A549 (cell line): ENCODE results near the gene KLK4. TPM values are rescaled to one million over a fixed set of nuclear protein-coding genes. Genes with fewer than 3 reads are reported as not detected.
A peak's percentile ranks its signal among the peaks of the same experiment; 100 is the strongest.

Source experiments
- ATAC-seq, 2 experiments: fragments of 200-7000 bp in 1 of 2; fragments of >200 bp in 1 of 2; cut with Nextera tagmentation in 1 of 2; cut with Tn5 transposase in 1 of 2; 3 replicates each; pipeline versions ENCODE4 v1.8.0 to v1.9.1; 2018 to 2020; ENCODE audit warnings: mild to moderate bottlenecking in 1 of 2, moderate library complexity in 1 of 2
- CTCF ChIA-PET: fragments of 300-600 bp; sonication (Branson Sonifier 250); formaldehyde crosslinking; extraction: SDS; loops from one replicate; lab custom pipeline; 2021; ENCODE audit warnings: antibody characterized with exemption, inconsistent platforms; lab: Yijun Ruan, JAX
- POLR2A ChIA-PET: fragments of 350-600 bp; formaldehyde crosslinking; extraction: SDS; loops from one replicate; lab custom pipeline; 2021; ENCODE audit warnings: antibody characterized with exemption, inconsistent platforms; lab: Yijun Ruan, JAX
- DNase-seq, 2 experiments: peaks; one replicate each; pipeline versions ENCODE4 v3.0.0 to v3.0.0-alpha.2; 2011 to 2016; ENCODE audit warnings: low read depth in 1 of 2, low spot score in 1 of 2
- FAIRE-seq: peaks from 2 replicates; lab custom pipeline; 2011; peaks lifted over from hg19 to GRCh38; lab: Jason Lieb, UNC
- H3K27ac ChIP-seq, 2 experiments: fragments of >200 bp; sonication (Bioruptor Twin); formaldehyde crosslinking; 3 replicates each; pipeline ENCODE4 v1.5.1; 2016 to 2017
- H3K4me1 ChIP-seq: fragments of >200 bp; sonication (Bioruptor Twin); formaldehyde crosslinking; 3 replicates; pipeline ENCODE4 v1.6.1; 2016
- H3K4me2 ChIP-seq: fragments of >200 bp; sonication (Bioruptor Twin); formaldehyde crosslinking; 3 replicates; pipeline ENCODE4 v1.6.1; 2016
- H3K4me3 ChIP-seq: fragments of >200 bp; sonication (Bioruptor Twin); formaldehyde crosslinking; 3 replicates; pipeline ENCODE4 v1.5.1; 2016
- H3K9me3 ChIP-seq: fragments of >200 bp; sonication (Bioruptor Twin); formaldehyde crosslinking; 3 replicates; pipeline ENCODE4 v1.6.1; 2016
- ATOH8 ChIP-seq: fragments of 250-450 bp; sonication (Bioruptor Pico); IDR thresholded peaks from 2 replicates; pipeline ENCODE4 v1.5.0; 2020; ENCODE audit warnings: low read depth, mild to moderate bottlenecking, moderate library complexity
- BCL3 ChIP-seq: fragments of >200 bp; sonication (Bioruptor Twin); formaldehyde crosslinking; IDR thresholded peaks from 3 replicates; pipeline ENCODE4 v1.6.1; 2016
- BHLHE40 ChIP-seq: IDR thresholded peaks from 2 replicates; pipeline ENCODE4 v1.6.1; 2012; ENCODE audit warnings: low read depth, low read length, inconsistent platforms
- CBX2 ChIP-seq: fragments of 200-600 bp; sonication (generic); IDR thresholded peaks from 2 replicates; pipeline ENCODE4 v1.6.1; 2016; ENCODE audit warnings: low read depth, mild to moderate bottlenecking, borderline replicate concordance
- CHD2 ChIP-seq: fragments of 150-350 bp; IDR thresholded peaks from 2 replicates; pipeline ENCODE4 v1.6.1; 2014; ENCODE audit warnings: low read length; ENCODE audit not compliant: partially characterized antibody
- ELK1 ChIP-seq: fragments of 150-350 bp; IDR thresholded peaks from 2 replicates; pipeline ENCODE4 v1.6.1; 2014; ENCODE audit warnings: low read depth, mild to moderate bottlenecking, low read length
- EP300 ChIP-seq, 2 experiments: fragments of >200 bp; sonication (Bioruptor Twin); formaldehyde crosslinking; IDR thresholded peaks; 2 replicates in 1 of 2; 3 replicates in 1 of 2; pipeline ENCODE4 v1.6.1; 2016 to 2017
- FOSB ChIP-seq: fragments of 250-450 bp; sonication (Bioruptor Pico); IDR thresholded peaks from 2 replicates; pipeline ENCODE4 v1.5.0; 2020; ENCODE audit warnings: mild to moderate bottlenecking, moderate library complexity
- FOSL2 ChIP-seq, 2 experiments: fragments of 450-650 bp in 1 of 2; fragments of >200 bp in 1 of 2; sonication (Bioruptor Twin) in 1 of 2; formaldehyde crosslinking; IDR thresholded peaks; 2 replicates each; pipeline versions ENCODE4 v1.5.0 to v1.6.1; 2016 to 2020; ENCODE audit warnings: mild to moderate bottlenecking in 1 of 2, moderate library complexity in 1 of 2
- FOXS1 ChIP-seq: fragments of 250-450 bp; sonication (Bioruptor Pico); IDR thresholded peaks from 2 replicates; pipeline ENCODE4 v1.5.0; 2020; ENCODE audit warnings: mild to moderate bottlenecking, moderate library complexity
- GATA3 ChIP-seq: IDR thresholded peaks from 2 replicates; pipeline ENCODE4 v1.6.1; 2012; ENCODE audit warnings: borderline replicate concordance
- HEYL ChIP-seq: fragments of 250-450 bp; sonication (Bioruptor Pico); IDR thresholded peaks from 2 replicates; pipeline ENCODE4 v1.8.0; 2021; ENCODE audit warnings: mild to moderate bottlenecking, moderate library complexity
- HOXB13 ChIP-seq: fragments of 250-450 bp; sonication (Bioruptor Pico); IDR thresholded peaks from 2 replicates; pipeline ENCODE4 v1.5.0; 2020; ENCODE audit warnings: low read depth, mild to moderate bottlenecking, moderate library complexity
- JUNB ChIP-seq: fragments of >200 bp; sonication (Bioruptor Twin); formaldehyde crosslinking; IDR thresholded peaks from 2 replicates; pipeline ENCODE4 v1.6.1; 2016
- MAX ChIP-seq: IDR thresholded peaks from 2 replicates; pipeline ENCODE4 v1.6.1; 2012
- NR3C1 ChIP-seq: fragments of >200 bp; sonication (Bioruptor Twin); formaldehyde crosslinking; IDR thresholded peaks from 3 replicates; pipeline ENCODE4 v1.6.1; 2017
- PBX3 ChIP-seq: IDR thresholded peaks from 2 replicates; pipeline ENCODE4 v1.6.1; 2012
- PHF8 ChIP-seq: fragments of 200-600 bp; sonication (generic); IDR thresholded peaks from 2 replicates; pipeline ENCODE4 v1.6.1; 2016; ENCODE audit warnings: low read depth, mild to moderate bottlenecking, antibody characterized with exemption, moderate library complexity, borderline replicate concordance
- POLR2A ChIP-seq: IDR thresholded peaks from 2 replicates; pipeline ENCODE4 v1.6.1; 2012; ENCODE audit warnings: mild to moderate bottlenecking, low read length
- TFCP2L1 ChIP-seq: fragments of 250-450 bp; sonication (Bioruptor Pico); IDR thresholded peaks from 2 replicates; pipeline ENCODE4 v1.5.0; 2021; ENCODE audit warnings: mild to moderate bottlenecking
- TP53 ChIP-seq: fragments of 250-450 bp; sonication (Bioruptor Pico); IDR thresholded peaks from 2 replicates; pipeline ENCODE4 v1.5.0; 2021; ENCODE audit warnings: mild to moderate bottlenecking, moderate library complexity
- ZFP36 ChIP-seq: fragments of 450-650 bp; IDR thresholded peaks from 2 replicates; pipeline ENCODE4 v1.6.1; 2014; ENCODE audit warnings: borderline replicate concordance; ENCODE audit not compliant: partially characterized antibody
- ZNF302 ChIP-seq: fragments of 250-450 bp; sonication (Bioruptor Pico); IDR thresholded peaks from 2 replicates; pipeline ENCODE4 v1.9.0; 2021; ENCODE audit warnings: inconsistent platforms, mild to moderate bottlenecking, moderate library complexity
- WGBS: methylation state at CpG from one replicate; pipeline ENCODE4 v1.1.6; 2017; ENCODE audit errors: missing lambda C conversion rate; 5-methylcytosine and 5-hydroxymethylcytosine counted together
- polyA plus RNA-seq, 4 experiments: library from polyadenylated mRNA; depleted of rRNA in 3 of 4; stranded (reverse); fragments of >200 nt; fragmentation: RNase III in 1 of 4; extraction: RNeasy Plus Mini Kit Qiagen cat#74134 plus additional on column Dnase treatment in 1 of 4; gene quantifications; 2 replicates in 3 of 4; 3 replicates in 1 of 4; pipeline ENCODE4 v1.2.3, GENCODE V29; 2011 to 2017

The KLK4 gene
- polyA plus RNA-seq, 2 of the 4 experiments (the other 2 are of a cell fraction) = not detected

GRCh38 chr19:50891253-50891625 is 20.0 kb downstream of the KLK4 start:
- H3K4me3 ChIP-seq = no peak overlapping the region
- peaks cover 9% of the 10 kb centered on the region; the same call in 2 of the 3 replicates for H3K4me1 ChIP-seq
- H3K27ac ChIP-seq = peak overlapping the region in 1 of 2 experiments; percentile 38; a peak in 1 of 6 replicates
- DNase-seq (no peak), FAIRE-seq (no peak), ATAC-seq (no peak)
- CTCF ChIA-PET = interaction anchor here (0.6 to 3.5 kb wide), 7 partner anchors 8 to 38 kb away, joined by 3 to 17 read pairs (median 9); no protein-coding TSS in a partner anchor
- no peak for TF ChIP-seq ELK1
- TF ChIP-seq PBX3 = no peak
- TF ChIP-seq EP300 (IDR thresholded peaks at IDR 0.05) = no peak
- no peak for TF ChIP-seq POLR2A
- no peak for TF ChIP-seq FOSB (CRISPR knock-in tag)
- TF ChIP-seq ZNF302 (CRISPR knock-in tag) = no peak
- TF ChIP-seq HEYL = no peak
- no peak for TF ChIP-seq ZFP36
- TF ChIP-seq PHF8 = no peak
- POLR2A ChIA-PET = interaction anchor here (1.2 kb wide), 1 partner anchor 86 kb away, joined by 4 read pairs; no protein-coding TSS in a partner anchor
- H3K4me2 ChIP-seq = no peak overlapping the region
- H3K9me3 ChIP-seq = peaks cover 3% of the 10 kb centered on the region; the same call in 1 of the 3 replicates
- 66% methylated on average over 5 of the region's 5 CpGs for WGBS

- Histone ChIP-seq H3K4me1 (peaks cover 9% of the 10 kb centered on the region; the same call in 2 of the 3 replicates), H3K27ac (peak overlapping the region in 1 of 2 experiments; percentile 41; a peak in 2 of 6 replicates), H3K9me3 (peaks cover 3% of the 10 kb centered on the region; the same call in 1 of the 3 replicates), H3K4me2 (peak overlapping the region; percentile 6; the same call in 1 of the 3 replicates), H3K4me3 (no peak overlapping the region)
- ChIA-PET POLR2A (interaction anchor here (1.2 kb wide), 1 partner anchor 85 kb away, joined by 4 read pairs; no protein-coding TSS in a partner anchor), CTCF (interaction anchor here (0.6 to 8.1 kb wide), 6 partner anchors 8 to 53 kb away, joined by 3 to 47 read pairs (median 6); no protein-coding TSS in a partner anchor)
- ATAC-seq (peak; percentile 58 to 80; a peak in 4 of 6 replicates), FAIRE-seq (peak; percentile 56), DNase-seq (peak; percentile 39 to 44)
- TF ChIP-seq BHLHE40 (no peak), NR3C1 (no peak), CHD2 (no peak), TP53 (no peak), BCL3 (no peak), MAX (no peak), HOXB13 (CRISPR knock-in tag) (no peak), TFCP2L1 (CRISPR knock-in tag) (no peak), ATOH8 (CRISPR knock-in tag) (no peak), FOSL2 (IDR thresholded peaks at IDR 0.05) (peak; percentile 63; the same call in 1 of the 2 replicates), FOSL2 (CRISPR knock-in tag; IDR thresholded peaks at IDR 0.05) (peak; percentile 44; the same call in 1 of the 2 replicates), GATA3 (no peak), CBX2 (no peak), FOXS1 (no peak), JUNB (peak; percentile 69)
- 22% methylated on average over 5 of the region's 5 CpGs for WGBS
Observed at GRCh38 chr19:50890422-50891252, 20.6 kb downstream of the KLK4 start.
